HG03175 (cell line): ENCODE results near the gene ASCC3.

Experiments
- ATAC-seq: cut with Tn5 transposase; IDR thresholded peaks from one replicate; pipeline ENCODE4 v1.9.1; 2021; ENCODE audit warnings: mild to moderate bottlenecking, moderate library complexity; ENCODE audit not compliant: unreplicated experiment

Gene ASCC3

GRCh38 chr6:100612094-100612493, 269.0 kb downstream of the ASCC3 start:
- no peak for ATAC-seq

- no peak for ATAC-seq
Measured at GRCh38 chr6:100599088-100599770, 281.9 kb downstream of the ASCC3 start.

GRCh38 chr6:100595456-100595855, 285.7 kb downstream of the ASCC3 start:
- no peak for ATAC-seq

GRCh38 chr6:100593522-100593921, 287.6 kb downstream of the ASCC3 start:
- no peak for ATAC-seq

- no peak for ATAC-seq
Measured at GRCh38 chr6:100592929-100593328, 288.2 kb downstream of the ASCC3 start.

GRCh38 chr6:100577425-100577824, 303.7 kb downstream of the ASCC3 start:
- ATAC-seq: no peak

- ATAC-seq: no peak
Measured at GRCh38 chr6:100575921-100576320, 305.2 kb downstream of the ASCC3 start.

GRCh38 chr6:100574836-100575235, 306.3 kb downstream of the ASCC3 start:
- no peak for ATAC-seq

GRCh38 chr6:100573166-100573565, 308.0 kb downstream of the ASCC3 start:
- no peak for ATAC-seq

- no peak for ATAC-seq
Measured at GRCh38 chr6:100568255-100568654, 312.9 kb downstream of the ASCC3 start.

- ATAC-seq: no peak
Measured at GRCh38 chr6:100566563-100566962, 314.6 kb downstream of the ASCC3 start.

GRCh38 chr6:100565439-100566104, 315.6 kb downstream of the ASCC3 start:
- no peak for ATAC-seq

GRCh38 chr6:100559859-100560258, 321.3 kb downstream of the ASCC3 start:
- ATAC-seq: no peak

GRCh38 chr6:100554228-100554627, 326.9 kb downstream of the ASCC3 start:
- ATAC-seq: no peak

- ATAC-seq: no peak
Measured at GRCh38 chr6:100553243-100553642, 327.9 kb downstream of the ASCC3 start.

GRCh38 chr6:100549406-100550167, 331.5 kb downstream of the ASCC3 start:
- no peak for ATAC-seq

- ATAC-seq: no peak
Measured at GRCh38 chr6:100538086-100538485, 343.0 kb downstream of the ASCC3 start.

GRCh38 chr6:100518588-100518987, 362.5 kb downstream of the ASCC3 start:
- ATAC-seq: no peak

- no peak for ATAC-seq
Measured at GRCh38 chr6:100517633-100518032, 363.5 kb downstream of the ASCC3 start.

GRCh38 chr6:100517106-100517505, 364.0 kb downstream of the ASCC3 start:
- ATAC-seq: no peak

GRCh38 chr6:100514660-100515059, 366.5 kb downstream of the ASCC3 start:
- ATAC-seq: no peak
